Dedifferentiated amniotic fluid mesenchymal stem cell (primary cell): ENCODE results near the gene GARRE1.
"Not testable (repeated sequence)": the region's sequence is repeated elsewhere in the genome, so short reads cannot be mapped to it uniquely, and the experiment has no call there.

Experiments
- DNase-seq: peaks from one replicate; pipeline ENCODE4 v3.0.0-alpha.2; 2016; ENCODE audit errors: extremely low spot score

Gene GARRE1

GRCh38 chr19:34230820-34231219, 23.5 kb upstream of the GARRE1 start:
- no peak for DNase-seq

- no peak for DNase-seq
Observed at GRCh38 chr19:34231439-34231838, 22.9 kb upstream of the GARRE1 start.

- DNase-seq = peak; percentile 89
Observed at GRCh38 chr19:34232566-34233481, 21.5 kb upstream of the GARRE1 start.

GRCh38 chr19:34235425-34235940, 18.9 kb upstream of the GARRE1 start:
- no peak for DNase-seq

GRCh38 chr19:34236035-34236987, 18.0 kb upstream of the GARRE1 start:
- DNase-seq = peak; percentile 29

GRCh38 chr19:34237283-34237682, 17.1 kb upstream of the GARRE1 start:
- no peak for DNase-seq

- no peak for DNase-seq
Observed at GRCh38 chr19:34237939-34238338, 16.4 kb upstream of the GARRE1 start.

- DNase-seq = no peak
Observed at GRCh38 chr19:34241513-34242337, 12.6 kb upstream of the GARRE1 start.

GRCh38 chr19:34243138-34243875, 11.0 kb upstream of the GARRE1 start:
- DNase-seq = not testable (repeated sequence)

- DNase-seq = no peak
Observed at GRCh38 chr19:34243876-34244578, 10.3 kb upstream of the GARRE1 start.

GRCh38 chr19:34244611-34245299, 9.6 kb upstream of the GARRE1 start:
- DNase-seq = no peak

GRCh38 chr19:34246340-34246739, 8.0 kb upstream of the GARRE1 start:
- no peak for DNase-seq

- no peak for DNase-seq
Observed at GRCh38 chr19:34248941-34249340, 5.4 kb upstream of the GARRE1 start.

- DNase-seq = not testable (repeated sequence)
Observed at GRCh38 chr19:34253167-34253566, 1.2 kb upstream of the GARRE1 start.

- not testable (repeated sequence) for DNase-seq
Observed at GRCh38 chr19:34253681-34254045, 691 bp upstream of the GARRE1 start.

- no peak for DNase-seq
Observed at GRCh38 chr19:34254698-34255432, 511 bp downstream of the GARRE1 start.

GRCh38 chr19:34255546-34255945, 1.2 kb downstream of the GARRE1 start:
- no peak for DNase-seq

GRCh38 chr19:34256835-34257558, 2.6 kb downstream of the GARRE1 start:
- DNase-seq = peak; percentile 66
